T-helper 2 cell treated with Interferon-gamma antibody and Interleukin-4, amounts not matched to agents 5 μg/mL and 100 μg/mL, for 36 hours (primary cell): ENCODE data around the gene CCDC142.
A peak's percentile ranks its signal among the peaks of the same experiment; 100 is the strongest.
"Not testable (repeated sequence)": the region's sequence is repeated elsewhere in the genome, so short reads cannot be mapped to it uniquely, and the experiment has no call there.

Source experiments
- DNase-seq: peaks from one replicate; pipeline ENCODE4 v3.0.0; 2021; ENCODE audit warnings: low spot score
- H3K27ac Mint-ChIP-seq: one replicate; pipeline ENCODE4 v1.8.0; 2021; ENCODE audit warnings: mild to moderate bottlenecking, mixed read lengths
- H3K27me3 Mint-ChIP-seq: one replicate; pipeline ENCODE4 v1.8.0; 2021; ENCODE audit warnings: low read depth, mixed read lengths
- H3K36me3 Mint-ChIP-seq: one replicate; pipeline ENCODE4 v1.8.0; 2021; ENCODE audit warnings: low read depth, mixed read lengths
- H3K4me1 Mint-ChIP-seq: one replicate; pipeline ENCODE4 v1.8.0; 2021; ENCODE audit warnings: low read depth, mixed read lengths
- H3K4me3 Mint-ChIP-seq: one replicate; pipeline ENCODE4 v1.8.0; 2022; ENCODE audit warnings: mild to moderate bottlenecking, moderate library complexity, mixed read lengths
- H3K9me3 Mint-ChIP-seq: one replicate; pipeline ENCODE4 v1.8.0; 2021; ENCODE audit warnings: mixed read lengths

Gene CCDC142

GRCh38 chr2:74474481-74474880 is 8.3 kb downstream of the CCDC142 start:
- Mint-ChIP-seq H3K4me3 (peak overlapping the region; percentile 15), H3K4me1 (peaks cover 18% of the 10 kb centered on the region), H3K27me3 (no peaks in the 10 kb centered on the region), H3K36me3 (peaks cover 41% of the 10 kb centered on the region), H3K27ac (no peak overlapping the region), H3K9me3 (no peaks in the 10 kb centered on the region)
- DNase-seq = no peak

- peak overlapping the region; percentile 98 for H3K27ac Mint-ChIP-seq
- H3K36me3 Mint-ChIP-seq = peaks cover 37% of the 10 kb centered on the region
- no peak for DNase-seq
- H3K27me3 Mint-ChIP-seq = no peaks in the 10 kb centered on the region
- H3K9me3 Mint-ChIP-seq = no peaks in the 10 kb centered on the region
- H3K4me3 Mint-ChIP-seq = peak overlapping the region; percentile 97
- H3K4me1 Mint-ChIP-seq = peaks cover 15% of the 10 kb centered on the region
Measured at GRCh38 chr2:74472945-74473258, 9.9 kb downstream of the CCDC142 start.

- no peaks in the 10 kb centered on the region for H3K9me3 Mint-ChIP-seq
- H3K36me3 Mint-ChIP-seq = peaks cover 33% of the 10 kb centered on the region
- DNase-seq = peak; percentile 94
- peak within 1 kb of the TSS; percentile 98 for H3K27ac Mint-ChIP-seq
- H3K4me1 Mint-ChIP-seq = peaks cover 15% of the 10 kb centered on the region
- H3K27me3 Mint-ChIP-seq = no peaks in the 10 kb centered on the region
- H3K4me3 Mint-ChIP-seq = peak within 1 kb of the TSS; percentile 97
Measured at GRCh38 chr2:74472086-74472944, 10.5 kb downstream of the CCDC142 start, which contains the start of gene MRPL53. TSS of gene MRPL53 (minus strand) at chr2:74472680. CDS start at chr2:74472660, 20 bp downstream.

GRCh38 chr2:74471332-74472065 is 11.3 kb downstream of the CCDC142 start:
- peak overlapping the region; percentile 98 for H3K27ac Mint-ChIP-seq
- no peak for DNase-seq
- no peaks in the 10 kb centered on the region for H3K9me3 Mint-ChIP-seq
- peak overlapping the region; percentile 97 for H3K4me3 Mint-ChIP-seq
- peaks cover 32% of the 10 kb centered on the region for H3K36me3 Mint-ChIP-seq
- no peaks in the 10 kb centered on the region for H3K27me3 Mint-ChIP-seq
- H3K4me1 Mint-ChIP-seq = peaks cover 15% of the 10 kb centered on the region

- not testable (repeated sequence) for DNase-seq, H3K27me3 Mint-ChIP-seq, H3K9me3 Mint-ChIP-seq
- Mint-ChIP-seq H3K4me3 (peak overlapping the region; percentile 74), H3K36me3 (peaks cover 32% of the 10 kb centered on the region), H3K4me1 (peaks cover 18% of the 10 kb centered on the region), H3K27ac (peak overlapping the region; percentile 77)
Measured at GRCh38 chr2:74470742-74471141, 12.1 kb downstream of the CCDC142 start.

- H3K9me3 Mint-ChIP-seq = no peaks in the 10 kb centered on the region
- peak overlapping the region; percentile 89 for H3K4me3 Mint-ChIP-seq
- peaks cover 14% of the 10 kb centered on the region for H3K36me3 Mint-ChIP-seq
- peak overlapping the region; percentile 81 for H3K27ac Mint-ChIP-seq
- no peak for DNase-seq
- H3K4me1 Mint-ChIP-seq = peaks cover 15% of the 10 kb centered on the region
- no peaks in the 10 kb centered on the region for H3K27me3 Mint-ChIP-seq
Measured at GRCh38 chr2:74464406-74464805, 18.4 kb downstream of the CCDC142 start.

GRCh38 chr2:74462786-74463105 is 20.1 kb downstream of the CCDC142 start:
- peaks cover 20% of the 10 kb centered on the region for H3K4me1 Mint-ChIP-seq

GRCh38 chr2:74462054-74462785 is 20.6 kb downstream of the CCDC142 start:
- peaks cover 17% of the 10 kb centered on the region for H3K36me3 Mint-ChIP-seq
- DNase-seq = no peak
- no peak overlapping the region for H3K4me3 Mint-ChIP-seq
- H3K27ac Mint-ChIP-seq = no peak overlapping the region
- peaks cover 21% of the 10 kb centered on the region for H3K4me1 Mint-ChIP-seq
- no peaks in the 10 kb centered on the region for H3K9me3 Mint-ChIP-seq
- no peaks in the 10 kb centered on the region for H3K27me3 Mint-ChIP-seq

More at GRCh38 chr2:74462786-74463105, 20.1 kb downstream of the CCDC142 start:
- H3K4me3 Mint-ChIP-seq = peak overlapping the region; percentile 58
- peak overlapping the region; percentile 8 for H3K27ac Mint-ChIP-seq
- no peaks in the 10 kb centered on the region for H3K9me3 Mint-ChIP-seq
- DNase-seq = no peak
- H3K36me3 Mint-ChIP-seq = peaks cover 16% of the 10 kb centered on the region
- H3K27me3 Mint-ChIP-seq = no peaks in the 10 kb centered on the region

- H3K27me3 Mint-ChIP-seq = no peaks in the 10 kb centered on the region
- no peak for DNase-seq
- peak overlapping the region; percentile 45 for H3K27ac Mint-ChIP-seq
- peaks cover 27% of the 10 kb centered on the region for H3K4me1 Mint-ChIP-seq
- peaks cover 21% of the 10 kb centered on the region for H3K36me3 Mint-ChIP-seq
- no peaks in the 10 kb centered on the region for H3K9me3 Mint-ChIP-seq
- H3K4me3 Mint-ChIP-seq = no peak overlapping the region
Measured at GRCh38 chr2:74461187-74462053, 21.4 kb downstream of the CCDC142 start.

GRCh38 chr2:74460187-74460586 is 22.6 kb downstream of the CCDC142 start:
- H3K4me1 Mint-ChIP-seq = peaks cover 34% of the 10 kb centered on the region
- H3K9me3 Mint-ChIP-seq = not testable (repeated sequence)

GRCh38 chr2:74459503-74460118 is 23.2 kb downstream of the CCDC142 start:
- Mint-ChIP-seq H3K27ac (peak overlapping the region; percentile 76), H3K36me3 (peaks cover 28% of the 10 kb centered on the region), H3K4me1 (peaks cover 38% of the 10 kb centered on the region), H3K4me3 (peak overlapping the region; percentile 93)
- not testable (repeated sequence) for DNase-seq, H3K9me3 Mint-ChIP-seq, H3K27me3 Mint-ChIP-seq

More at GRCh38 chr2:74460187-74460586, 22.6 kb downstream of the CCDC142 start:
- peaks cover 24% of the 10 kb centered on the region for H3K36me3 Mint-ChIP-seq
- H3K27ac Mint-ChIP-seq = peak overlapping the region; percentile 76
- H3K27me3 Mint-ChIP-seq, DNase-seq: not testable (repeated sequence)
- H3K4me3 Mint-ChIP-seq = peak overlapping the region; percentile 93

GRCh38 chr2:74458938-74459363 is 23.8 kb downstream of the CCDC142 start:
- H3K36me3 Mint-ChIP-seq = peaks cover 28% of the 10 kb centered on the region
- H3K4me1 Mint-ChIP-seq = peaks cover 43% of the 10 kb centered on the region
- no peak for DNase-seq

More at GRCh38 chr2:74458938-74459363, 23.8 kb downstream of the CCDC142 start:
- peak overlapping the region; percentile 98 for H3K27ac Mint-ChIP-seq
- no peaks in the 10 kb centered on the region for H3K27me3 Mint-ChIP-seq
- H3K4me3 Mint-ChIP-seq = peak overlapping the region; percentile 93
- no peaks in the 10 kb centered on the region for H3K9me3 Mint-ChIP-seq
